ENCODE measurements around the gene KTI12.
A peak's percentile ranks its signal among the peaks of the same experiment; 100 is the strongest.

Gene KTI12

DNA sequence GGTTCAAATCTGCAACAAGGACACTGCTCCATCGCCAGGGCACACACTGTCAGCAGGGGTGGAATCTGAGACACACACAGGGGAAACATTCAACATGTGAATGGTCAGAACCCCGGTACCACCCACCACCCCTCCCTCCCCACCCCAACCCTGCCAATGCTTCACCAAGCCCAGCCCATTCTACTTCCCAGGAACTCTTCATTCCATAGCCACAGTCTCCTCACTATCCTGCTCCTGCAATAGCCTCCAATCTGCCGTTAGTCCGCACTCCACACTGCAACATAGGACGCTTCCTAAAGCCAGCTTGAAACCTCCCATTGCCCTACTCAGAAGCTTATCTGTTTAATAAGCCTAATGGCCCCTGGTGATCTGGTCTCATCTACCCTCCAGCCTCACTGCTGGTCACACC is 35.6 kb downstream of the KTI12 start:
- intact Hi-C loops (cut with DNase I), result no loop called here
- DNase-seq, result no peak

DNA sequence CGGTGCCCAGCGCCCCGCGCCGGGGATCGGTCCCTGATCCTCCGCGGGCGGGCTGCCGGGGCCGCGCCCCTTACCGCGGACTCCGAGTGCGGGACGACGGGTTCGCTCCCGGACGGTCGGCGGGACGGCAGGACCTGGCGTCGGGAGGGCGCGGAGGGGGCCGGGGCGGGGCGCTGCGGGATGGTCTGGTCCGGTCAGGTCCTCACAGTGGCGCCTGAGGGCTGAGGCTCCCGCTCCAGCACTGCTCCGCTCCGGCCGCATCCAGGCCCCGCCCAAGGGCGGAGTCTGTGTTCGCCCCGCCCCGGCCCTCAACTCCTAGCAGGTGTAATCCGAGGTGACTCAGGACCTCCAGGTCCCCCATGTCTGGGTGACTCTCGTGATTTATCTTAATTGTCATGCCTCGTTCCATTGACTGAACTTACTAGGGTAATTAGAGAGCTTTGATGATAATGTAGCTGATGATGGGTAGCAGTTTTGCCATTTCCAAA is 43.1 kb downstream of the KTI12 start, which contains the start of gene RAB3B:
TSS of gene RAB3B (minus strand) at position 223 of the 488 bp plus-strand sequence. CDS start 13,583 bp downstream, outside the sequence.
- peak in 29 of 42 donors; percentile 5 to 51 (median 23) for DNase-seq
- intact Hi-C loops (cut with DNase I), result no loop called here

DNA sequence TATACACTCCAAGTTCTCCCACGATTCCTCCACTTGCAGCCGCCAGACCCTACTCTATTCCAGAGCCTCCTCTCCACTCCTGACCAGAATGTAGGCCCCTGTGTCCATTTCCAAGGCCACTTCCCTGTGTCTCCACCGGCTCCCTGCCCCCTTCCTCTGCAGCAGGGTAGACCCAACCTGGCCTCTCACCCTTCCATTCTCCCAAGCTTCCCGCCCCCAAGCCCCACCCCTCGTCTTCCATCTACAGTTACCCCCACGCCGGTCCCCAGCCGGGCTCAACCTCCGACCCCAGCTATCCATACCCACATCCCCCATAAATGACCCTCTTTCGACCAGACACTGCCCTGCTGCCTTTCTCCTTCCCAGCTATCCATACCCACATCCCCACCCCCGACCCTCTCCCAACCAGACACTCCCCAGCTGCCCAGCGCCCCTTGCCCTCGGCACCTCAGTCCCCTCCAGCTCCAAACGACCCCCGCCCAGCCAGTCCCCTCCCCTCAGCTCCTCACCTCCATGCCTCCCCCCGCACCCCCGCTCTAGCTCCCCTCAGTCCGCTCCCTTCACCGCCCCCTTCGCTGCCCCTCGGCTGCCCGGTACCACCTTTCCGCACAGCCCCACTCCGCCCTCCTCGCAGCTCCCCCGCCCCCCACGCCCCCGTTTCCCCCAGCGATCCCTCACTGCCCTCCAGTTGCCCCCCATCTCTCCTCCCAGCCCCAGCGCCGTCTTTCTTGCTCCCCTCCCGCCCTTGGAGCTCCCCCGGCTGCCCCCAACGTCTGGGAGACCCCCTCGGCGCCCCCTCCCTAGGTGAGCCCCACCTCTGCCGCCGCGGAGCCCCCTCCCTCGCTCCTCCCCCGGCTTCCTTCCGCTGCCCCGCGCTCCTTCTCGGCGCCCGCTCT is 43.8 kb downstream of the KTI12 start:
- intact Hi-C loops (cut with DNase I), result no loop called here
- no peak for DNase-seq

DNA sequence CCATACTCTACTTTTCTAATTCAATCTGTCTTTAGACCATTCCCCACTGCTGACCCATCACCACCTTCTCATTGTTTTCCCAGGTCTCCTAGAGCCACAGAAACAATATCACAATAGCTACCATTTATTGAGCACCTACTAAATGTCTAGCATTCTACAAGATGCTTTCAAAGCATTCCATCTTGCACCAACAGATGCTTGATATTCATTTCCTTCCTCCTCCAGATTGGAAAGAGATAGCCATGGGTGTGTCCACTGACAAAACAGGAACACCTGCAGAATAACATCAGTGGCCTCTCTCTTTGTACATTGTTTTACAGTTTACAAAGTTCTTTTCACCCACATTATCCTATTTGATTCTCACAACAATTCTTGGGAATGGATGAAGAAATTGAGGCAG is 45.4 kb downstream of the KTI12 start:
- intact Hi-C loops (cut with DNase I), result no loop called here
- no peak for DNase-seq

DNA sequence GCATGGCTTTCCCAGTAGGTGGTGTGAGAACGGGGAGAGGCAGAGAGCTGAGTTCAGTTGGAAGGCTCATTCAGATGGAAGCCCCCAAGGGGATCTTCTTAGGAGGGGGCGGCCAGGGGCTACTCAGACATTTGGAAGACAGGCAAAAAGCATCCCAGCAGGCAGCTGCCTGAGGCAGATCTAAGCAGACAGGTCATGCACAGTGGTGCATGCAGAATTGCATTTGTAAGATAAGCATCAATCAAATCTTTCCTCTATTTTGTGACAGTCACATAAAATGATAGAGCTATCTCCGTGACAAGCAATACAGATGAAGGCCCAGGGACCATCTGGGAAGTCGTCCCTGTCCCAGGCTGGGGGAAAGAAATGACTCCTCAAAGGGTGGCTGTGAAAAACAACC is 46.9 kb downstream of the KTI12 start:
- no peak for DNase-seq
- intact Hi-C loops (cut with DNase I), result no loop called here

DNA sequence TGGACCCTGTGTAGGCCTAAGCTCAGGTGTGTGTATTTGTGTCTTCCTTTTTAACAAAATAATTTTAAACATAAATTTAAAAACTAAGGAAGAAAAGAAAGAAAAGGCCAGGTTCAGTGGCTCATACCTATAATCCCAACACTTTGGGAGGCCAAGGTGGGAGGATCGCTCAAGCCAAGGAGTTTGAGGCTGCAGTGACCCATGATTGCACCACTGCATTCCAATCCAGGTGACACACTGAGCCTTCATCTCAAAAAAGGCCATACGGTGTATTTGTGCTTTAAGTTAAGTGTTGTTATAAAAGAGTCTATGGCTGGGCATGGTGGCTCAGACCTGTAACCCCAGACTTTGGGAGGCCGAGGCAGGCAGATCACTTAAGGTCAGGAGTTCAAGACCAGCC is 51.4 kb downstream of the KTI12 start:
- intact Hi-C loops (cut with DNase I), result no loop called here
- DNase-seq, result no peak

Data from head of caudate nucleus (tissue), 42 donors.